ENCODE measurements around the gene KRT79.

DNA sequence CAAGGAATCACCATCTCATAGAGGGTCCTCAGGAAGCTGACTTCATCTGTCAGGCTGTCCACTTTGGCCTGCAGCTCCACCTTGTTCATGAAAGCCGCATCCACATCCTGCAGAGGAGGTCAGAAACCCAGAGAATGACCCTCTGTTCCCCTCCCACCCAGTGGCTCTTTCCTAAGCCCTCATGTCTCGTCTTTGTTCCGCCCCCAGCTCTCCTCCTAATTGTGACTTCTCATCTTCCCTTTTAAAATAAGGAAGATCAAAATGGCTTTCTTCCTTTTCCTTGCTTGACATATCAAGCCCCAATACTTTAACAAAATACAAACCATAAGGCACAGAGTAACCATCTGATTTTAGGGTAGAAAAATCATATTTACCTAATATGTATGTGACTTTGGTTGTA lies 61.3 kb downstream of the KRT79 start:
- no peak for TF ChIP-seq YY1 (IDR thresholded peaks at IDR 0.05; ENCODE audit: low read depth, low read length)
- TF ChIP-seq, protein P1, sequence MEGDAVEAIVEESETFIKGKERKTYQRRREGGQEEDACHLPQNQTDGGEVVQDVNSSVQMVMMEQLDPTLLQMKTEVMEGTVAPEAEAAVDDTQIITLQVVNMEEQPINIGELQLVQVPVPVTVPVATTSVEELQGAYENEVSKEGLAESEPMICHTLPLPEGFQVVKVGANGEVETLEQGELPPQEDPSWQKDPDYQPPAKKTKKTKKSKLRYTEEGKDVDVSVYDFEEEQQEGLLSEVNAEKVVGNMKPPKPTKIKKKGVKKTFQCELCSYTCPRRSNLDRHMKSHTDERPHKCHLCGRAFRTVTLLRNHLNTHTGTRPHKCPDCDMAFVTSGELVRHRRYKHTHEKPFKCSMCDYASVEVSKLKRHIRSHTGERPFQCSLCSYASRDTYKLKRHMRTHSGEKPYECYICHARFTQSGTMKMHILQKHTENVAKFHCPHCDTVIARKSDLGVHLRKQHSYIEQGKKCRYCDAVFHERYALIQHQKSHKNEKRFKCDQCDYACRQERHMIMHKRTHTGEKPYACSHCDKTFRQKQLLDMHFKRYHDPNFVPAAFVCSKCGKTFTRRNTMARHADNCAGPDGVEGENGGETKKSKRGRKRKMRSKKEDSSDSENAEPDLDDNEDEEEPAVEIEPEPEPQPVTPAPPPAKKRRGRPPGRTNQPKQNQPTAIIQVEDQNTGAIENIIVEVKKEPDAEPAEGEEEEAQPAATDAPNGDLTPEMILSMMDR (IDR thresholded peaks at IDR 0.05; ENCODE audit: control extremely low read depth in 1 of 3, insufficient read depth in 1 of 3, low read depth in 1 of 3, low read length in 3 of 3): no peak
- TF ChIP-seq POLR2A (IDR thresholded peaks at IDR 0.05; ENCODE audit: control extremely low read depth in 1 of 2, low read depth in 2 of 2, low read length in 2 of 2): no peak
- TF ChIP-seq SP4 (IDR thresholded peaks at IDR 0.05; ENCODE audit: low read length): no peak
- no peak for TF ChIP-seq CEBPB (IDR thresholded peaks at IDR 0.05; ENCODE audit: low read depth, low read length)
- no peak for TF ChIP-seq HDAC6 (IDR thresholded peaks at IDR 0.05; ENCODE audit: low read depth, low read length)
- TF ChIP-seq KDM1A (IDR thresholded peaks at IDR 0.05; ENCODE audit: borderline replicate concordance, low read length): no peak
- no peak for TF ChIP-seq SIN3A (conservative IDR thresholded peaks at IDR 0.05 in 1 of 2, IDR thresholded peaks at IDR 0.05 in 1 of 2; ENCODE audit: low read depth in 1 of 2, low read length in 2 of 2)
- TF ChIP-seq EGR1 (IDR thresholded peaks at IDR 0.05; ENCODE audit: borderline replicate concordance, low read depth, low read length): no peak
- no peak for TF ChIP-seq CBX5 (IDR thresholded peaks at IDR 0.05; ENCODE audit: low read depth, low read length)
- TF ChIP-seq EZH2 (IDR thresholded peaks at IDR 0.05; ENCODE audit: low read depth, low read length, severe bottlenecking): no peak

Data from H1 (cell line).